Gastrocnemius medialis (tissue), 4 donors: ENCODE data around the gene PRICKLE4.

Experiments
- CTCF ChIP-seq, 5 experiments: fragments of 450-650 bp in 3 of 5; fragments of 200-600 bp in 2 of 5; sonication (generic) in 2 of 5; IDR thresholded peaks in 4 of 5; conservative IDR thresholded peaks in 1 of 5; 1 replicate in 4 of 5; 2 replicates in 1 of 5; pipeline ENCODE4 v1.5.1; 2016 to 2019; ENCODE audit warnings: antibody characterized with exemption in 5 of 5, mild to moderate bottlenecking in 3 of 5, moderate library complexity in 3 of 5
- POLR2A ChIP-seq, 2 donors: fragments of 450-650 bp; IDR thresholded peaks; one replicate each; pipeline ENCODE4 v1.6.1; 2017; ENCODE audit warnings: antibody characterized with exemption in 2 of 2, mild to moderate bottlenecking in 2 of 2, moderate library complexity in 2 of 2

DNA sequence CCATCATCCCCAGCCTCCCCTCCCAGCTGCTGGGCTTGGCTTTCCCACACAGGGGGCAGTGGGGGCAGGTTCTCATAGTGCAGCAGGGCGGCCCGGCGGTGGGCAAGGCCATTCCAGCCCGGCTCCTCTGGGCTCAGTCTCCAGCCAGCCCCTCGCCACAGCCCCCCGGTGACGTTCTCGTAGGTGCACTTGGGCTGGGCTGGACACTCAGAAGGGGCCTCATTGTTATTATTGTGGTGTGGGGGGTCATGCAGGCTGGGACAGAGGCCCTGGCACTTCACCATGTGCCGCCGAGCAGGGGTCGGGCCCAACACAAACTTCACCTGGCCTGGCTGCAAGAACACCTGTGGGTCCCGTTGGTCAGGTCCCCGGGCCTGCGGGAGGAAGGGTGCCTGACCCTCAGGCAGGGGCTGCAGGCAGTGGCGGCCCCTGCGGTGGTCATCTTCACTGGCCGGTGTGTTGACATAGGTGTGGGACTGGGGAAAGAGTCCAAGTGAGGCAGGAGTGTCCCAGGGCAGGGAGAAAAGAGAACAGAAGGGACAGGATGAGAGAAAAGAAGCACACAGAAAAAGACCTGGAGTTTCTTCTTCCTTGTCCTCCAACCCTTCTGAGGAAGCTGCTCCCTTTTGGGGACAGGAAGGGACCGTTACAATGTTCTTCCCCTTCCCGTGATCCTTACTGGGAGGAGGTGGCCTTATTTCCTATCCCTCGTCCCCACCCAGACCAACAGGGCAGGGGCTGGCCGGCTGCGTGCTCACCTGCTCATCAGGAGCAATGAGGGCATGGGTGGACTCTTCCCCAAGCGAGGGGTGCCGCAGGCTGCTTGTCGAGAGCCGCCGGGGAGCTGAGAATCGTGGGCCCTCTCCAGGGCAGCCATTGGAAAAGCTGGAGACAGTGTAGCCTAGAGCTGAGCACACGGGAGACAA lies 9.3 kb upstream of the PRICKLE4 start:
- TF ChIP-seq POLR2A (IDR thresholded peaks at IDR 0.05) = no peak
- TF ChIP-seq CTCF (IDR thresholded peaks at IDR 0.05 in 4 of 5, conservative IDR thresholded peaks at IDR 0.05 in 1 of 5) = no peak
